ENCODE data around the gene TAGLN.

DNA sequence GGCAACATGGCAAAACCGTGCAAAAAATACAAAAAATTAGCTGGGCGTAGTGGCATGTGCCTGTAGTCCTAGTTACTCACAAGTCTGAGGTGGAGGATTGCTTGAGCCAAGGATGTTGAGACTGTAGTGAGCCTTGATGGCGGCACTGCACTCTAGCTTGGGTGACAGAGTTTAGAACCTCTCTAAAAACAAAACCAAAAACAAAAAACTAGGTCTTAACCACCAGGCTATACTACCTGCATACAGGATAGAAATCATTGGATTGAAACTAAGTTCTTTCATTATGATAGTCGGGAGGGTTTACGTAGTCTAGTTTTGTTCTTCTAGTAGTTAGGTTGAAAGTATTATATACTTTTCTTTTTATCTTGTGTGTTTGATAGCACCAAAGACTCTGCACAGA, 39.1 kb downstream of the TAGLN start:
- TF ChIP-seq ZNF384 (IDR thresholded peaks at IDR 0.05): no peak
- TF ChIP-seq L3MBTL2 (conservative IDR thresholded peaks at IDR 0.05): no peak
